Endothelial cell of umbilical vein (primary cell): ENCODE results near the gene GDI2. TPM values are rescaled to one million over a fixed set of nuclear protein-coding genes. Genes with fewer than 3 reads are reported as not detected.

ENCODE experiments used
- BruUV-seq: library from RNA; stranded (reverse); fragments of 400-500 nt; replicated peaks from 2 replicates; lab custom pipeline; 2021; lab: Mats Ljungman, UMichigan
- CTCF ChIA-PET: fragments of 300-600, 350-600 bp; sonication (Branson Sonifier 250); formaldehyde crosslinking; loops from one replicate; lab custom pipeline; 2021; ENCODE audit warnings: antibody characterized with exemption, inconsistent platforms; lab: Charles Lee
- POLR2A ChIA-PET: fragments of 300-600, 350-600 bp; sonication (Branson Sonifier 250); formaldehyde crosslinking; loops from one replicate; lab custom pipeline; 2021; ENCODE audit warnings: antibody characterized with exemption, inconsistent platforms; lab: Charles Lee
- DNase-seq: peaks from one replicate; pipeline ENCODE4 v3.0.0-alpha.2; 2011; ENCODE audit warnings: low read depth, low spot score
- FAIRE-seq: peaks from 2 replicates; lab custom pipeline; 2011; peaks lifted over from hg19 to GRCh38; lab: Jason Lieb, UNC
- H2AFZ ChIP-seq: 2 replicates; pipeline ENCODE4 v1.6.0; 2012; ENCODE audit warnings: low read depth, low read length, control low read depth, inconsistent platforms
- H3K27ac ChIP-seq: 2 replicates; pipeline ENCODE4 v1.5.1; 2011; ENCODE audit warnings: low read depth, mild to moderate bottlenecking, control low read depth, low read length, moderate library complexity; ENCODE audit not compliant: insufficient read depth
- H3K27me3 ChIP-seq, 2 experiments: 2 replicates each; pipeline versions ENCODE4 v1.6.0 to v1.6.1; 2011; ENCODE audit warnings: low read length in 2 of 2, mixed read lengths in 1 of 2; ENCODE audit not compliant: control insufficient read depth in 2 of 2, insufficient read depth in 2 of 2
- H3K36me3 ChIP-seq, 2 experiments: 2 replicates in 1 of 2; 3 replicates in 1 of 2; pipeline ENCODE4 v1.5.1; 2011; ENCODE audit warnings: low read length in 2 of 2, mild to moderate bottlenecking in 1 of 2, moderate library complexity in 1 of 2; ENCODE audit not compliant: control insufficient read depth in 2 of 2, insufficient read depth in 2 of 2; ENCODE audit errors: extremely low read depth in 1 of 2
- H3K4me1 ChIP-seq: 3 replicates; pipeline ENCODE4 v1.5.1; 2011; ENCODE audit warnings: mild to moderate bottlenecking, low read length; ENCODE audit not compliant: control insufficient read depth, insufficient read depth; ENCODE audit errors: extremely low read depth
- H3K4me2 ChIP-seq: 2 replicates; pipeline ENCODE4 v1.6.1; 2011; ENCODE audit warnings: low read length, control low read depth, mixed read lengths; ENCODE audit not compliant: insufficient read depth
- H3K4me3 ChIP-seq, 3 experiments: fragments of 200-600 bp in 1 of 3; sonication (generic), shearing (Covaris generic) in 1 of 3; replicated peaks in 1 of 3; 2 replicates each; pipeline ENCODE4 v1.5.1; 2011 to 2016; ENCODE audit warnings: control low read depth in 3 of 3, low read length in 3 of 3, mild to moderate bottlenecking in 2 of 3, inconsistent platforms in 1 of 3, low read depth in 1 of 3, moderate library complexity in 1 of 3; ENCODE audit not compliant: insufficient read depth in 1 of 3
- H3K79me2 ChIP-seq: 2 replicates; pipeline ENCODE4 v1.6.0; 2012; ENCODE audit warnings: low read length, inconsistent platforms; ENCODE audit not compliant: control insufficient read depth, insufficient read depth
- H3K9ac ChIP-seq: replicated peaks from 2 replicates; pipeline ENCODE3; 2011; ENCODE audit warnings: low read length, control low read depth; ENCODE audit not compliant: insufficient read depth; ENCODE audit errors: extremely low read depth
- H3K9me1 ChIP-seq: replicated peaks from 3 replicates; pipeline ENCODE4 v1.6.0; 2011; ENCODE audit warnings: mild to moderate bottlenecking, low read length; ENCODE audit not compliant: control insufficient read depth, insufficient read depth; ENCODE audit errors: extremely low read depth
- H3K9me3 ChIP-seq: replicated peaks from 2 replicates; pipeline ENCODE4 v1.5.1; 2012; ENCODE audit warnings: low read length, inconsistent platforms; ENCODE audit not compliant: control insufficient read depth, insufficient read depth
- H4K20me1 ChIP-seq: replicated peaks from 2 replicates; pipeline ENCODE3; 2011; ENCODE audit warnings: mild to moderate bottlenecking, low read length; ENCODE audit not compliant: control insufficient read depth, insufficient read depth; ENCODE audit errors: extremely low read depth
- CTCF ChIP-seq, 2 donors: IDR thresholded peaks; 1 replicate in 1 of 2; 2 replicates in 1 of 2; pipeline ENCODE4 v1.5.1; 2011; ENCODE audit warnings: low read length in 2 of 2, mild to moderate bottlenecking in 2 of 2, moderate library complexity in 2 of 2, control low read depth in 1 of 2, inconsistent platforms in 1 of 2, low read depth in 1 of 2; ENCODE audit not compliant: insufficient read depth in 1 of 2; ENCODE audit errors: extremely low read depth in 1 of 2
- EZH2 ChIP-seq: IDR thresholded peaks from 2 replicates; pipeline ENCODE4 v1.6.1; 2012; ENCODE audit warnings: borderline replicate concordance, low read depth, mild to moderate bottlenecking, moderate library complexity, low read length, inconsistent platforms; ENCODE audit not compliant: severe bottlenecking
- MYC ChIP-seq: IDR thresholded peaks from one replicate; pipeline ENCODE4 v1.6.1; 2011; ENCODE audit warnings: mild to moderate bottlenecking, low read depth, low read length
- POLR2AphosphoS5 ChIP-seq: IDR thresholded peaks from 2 replicates; pipeline ENCODE4 v1.6.1; 2012; ENCODE audit warnings: low read depth, mild to moderate bottlenecking, control low read depth, low read length, moderate library complexity; ENCODE audit not compliant: insufficient read depth
- dilution Hi-C: fragments of 300-500 bp; cut with MboI; formaldehyde crosslinking; loops from one replicate; pipeline ENCODE4 v1.15.0; 2019; ENCODE audit warnings: low sequenced_read_pairs; ENCODE audit not compliant: extremely low pct_ligation_motif_present
- intact Hi-C: fragments of 100-400 bp; cut with micrococcal nuclease; formaldehyde crosslinking; loops from one replicate; pipeline ENCODE4 v1.10.0; 2022
- polyA plus RNA-seq, 4 experiments: library from polyadenylated mRNA; depleted of rRNA in 3 of 4; stranded (reverse) in 3 of 4; unstranded in 1 of 4; fragments of >200 nt; gene quantifications; 2 replicates each; pipeline versions ENCODE4 v1.2.1 to v1.2.3, GENCODE V29; 2011 to 2012; ENCODE audit warnings: missing spikeins in 1 of 4
- total RNA-seq: library from RNA; stranded (reverse); gene quantifications from 2 replicates; pipeline ENCODE4 v1.2.3, GENCODE V29; 2021

GDI2 gene
- total and polyA plus RNA-seq, 2 donors (not counting 3 experiments of a cell fraction or from before 2014, with no cell fraction given): 154 to 307 TPM

GRCh38 chr10:5811387-5811821 lies 1.8 kb downstream of the GDI2 start:
- DNase-seq: peak; percentile 50

More at GRCh38 chr10:5811387-5811821, 1.8 kb downstream of the GDI2 start:
- ChIA-PET CTCF (interaction anchor here (1.3 to 1.5 kb wide), 3 partner anchors 19 to 78 kb away, joined by 4 to 11 read pairs (median 6); partner anchors contain the start of genes ANKRD16 and FBH1), POLR2A (interaction anchor here (0.6 to 1.2 kb wide), 4 partner anchors 50 to 82 kb away, joined by 3 to 4 read pairs (median 4); partner anchors contain the start of genes ANKRD16 and FBH1)
- H3K4me2 ChIP-seq: peak overlapping the region; percentile 98
- no peaks in the 10 kb centered on the region for H3K36me3 ChIP-seq
- TF ChIP-seq POLR2AphosphoS5: no peak
- TF ChIP-seq CTCF (IDR thresholded peaks at IDR 0.05; ENCODE audit: extremely low read depth in 1 of 2, insufficient read depth in 1 of 2, low read depth in 1 of 2, low read length in 2 of 2): no peak
- no peak for TF ChIP-seq MYC
- no peak for TF ChIP-seq EZH2
- no peak overlapping the region for H2AFZ ChIP-seq
- H3K9ac ChIP-seq: peak overlapping the region; percentile 99
- peak overlapping the region; percentile 92 for H3K27ac ChIP-seq
- H3K9me1 ChIP-seq: no peaks in the 10 kb centered on the region
- peaks cover 39% of the 10 kb centered on the region for H3K4me1 ChIP-seq
- H3K9me3 ChIP-seq: no peaks in the 10 kb centered on the region
- no TSS peak for BruUV-seq
- intact Hi-C loops: loop anchor here (10.0 kb wide), 1 partner anchor 163 kb away; the partner anchor contains the start of gene IL15RA
- H4K20me1 ChIP-seq: peaks cover 12% of the 10 kb centered on the region
- peak overlapping the region; percentile 91 to 100 (median 97) for H3K4me3 ChIP-seq
- H3K79me2 ChIP-seq: peaks cover 72% of the 10 kb centered on the region
- no peaks in the 10 kb centered on the region for H3K27me3 ChIP-seq
- FAIRE-seq: no peak
- dilution Hi-C loops: no loop called here
